Urothelium cell line (cell line): ENCODE results near the gene NLRP9.

Source experiments
- DNase-seq: peaks from one replicate; pipeline ENCODE4 v3.0.0; 2011; ENCODE audit warnings: low spot score, mixed read lengths
- FAIRE-seq: peaks from 2 replicates; lab custom pipeline; 2011; peaks lifted over from hg19 to GRCh38; lab: Jason Lieb, UNC

The NLRP9 gene

DNA sequence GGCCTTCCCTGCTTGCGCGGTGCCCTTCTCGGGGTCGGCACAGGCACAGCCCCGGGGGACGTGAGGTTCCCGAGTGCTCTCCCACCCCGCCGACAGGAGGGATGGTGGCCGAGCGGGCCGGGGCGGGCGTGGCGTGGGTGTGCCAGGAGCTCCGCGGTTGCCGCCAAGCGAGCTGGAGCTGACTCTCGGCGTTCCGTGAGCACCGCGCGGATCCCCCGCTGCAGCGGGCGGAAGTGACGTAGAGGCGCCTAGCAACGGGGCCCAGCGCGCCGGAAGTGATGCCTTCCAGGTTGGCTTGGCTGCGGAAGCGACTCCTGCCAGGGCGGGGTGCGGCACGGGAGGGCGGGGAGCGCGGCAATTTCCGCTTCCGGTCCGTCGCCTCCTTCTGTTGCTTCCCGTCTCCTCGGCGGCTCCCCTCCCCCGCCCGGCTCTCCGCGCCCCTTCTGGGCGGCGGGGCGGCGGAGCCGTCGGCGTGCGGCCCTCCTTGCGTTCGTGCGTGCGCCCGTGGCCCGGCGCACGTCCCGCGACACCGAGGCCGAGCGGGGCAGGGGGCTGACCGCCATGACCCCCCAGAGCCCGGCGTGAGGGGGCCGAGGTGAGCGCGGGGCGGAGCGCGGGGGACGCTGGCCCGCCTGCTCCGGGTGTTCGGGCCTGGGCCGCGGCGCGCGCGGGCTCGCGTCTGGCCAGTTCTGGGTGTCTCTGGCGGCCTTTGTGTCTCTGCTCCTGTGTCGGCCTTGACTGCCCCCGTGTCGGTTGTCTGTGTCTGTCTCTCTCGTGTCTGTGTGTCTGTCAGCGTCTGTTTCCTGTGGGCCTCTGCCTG, 63.2 kb downstream of the NLRP9 start, which contains the start of gene EPN1:
Gene EPN1 (plus strand): TSS at position 386 of the 820 bp plus-strand sequence. CDS start 3,402 bp downstream, outside the sequence.
- DNase-seq, result peak; percentile 98
- peak; percentile 17 for FAIRE-seq

DNA sequence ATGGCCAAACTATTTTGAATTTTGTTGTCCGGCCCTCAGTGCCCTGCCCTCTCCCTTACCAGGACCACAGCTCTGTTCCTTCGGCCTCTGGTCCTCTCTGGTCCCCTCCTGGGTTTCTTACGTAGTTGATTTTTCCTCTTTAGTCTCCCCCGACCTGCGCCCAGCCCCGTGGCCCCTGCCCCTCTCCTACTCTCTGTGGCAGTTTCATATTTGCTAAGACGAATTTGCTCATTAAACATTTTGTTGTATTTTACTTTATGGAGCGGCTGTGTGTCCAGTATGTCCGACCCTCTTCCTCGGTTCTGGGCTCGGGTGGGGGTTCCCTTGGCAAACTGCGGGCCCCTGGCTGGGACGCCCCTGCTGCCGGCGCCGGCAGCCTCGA, 63.8 kb downstream of the NLRP9 start:
- FAIRE-seq (no peak), DNase-seq (no peak)

DNA sequence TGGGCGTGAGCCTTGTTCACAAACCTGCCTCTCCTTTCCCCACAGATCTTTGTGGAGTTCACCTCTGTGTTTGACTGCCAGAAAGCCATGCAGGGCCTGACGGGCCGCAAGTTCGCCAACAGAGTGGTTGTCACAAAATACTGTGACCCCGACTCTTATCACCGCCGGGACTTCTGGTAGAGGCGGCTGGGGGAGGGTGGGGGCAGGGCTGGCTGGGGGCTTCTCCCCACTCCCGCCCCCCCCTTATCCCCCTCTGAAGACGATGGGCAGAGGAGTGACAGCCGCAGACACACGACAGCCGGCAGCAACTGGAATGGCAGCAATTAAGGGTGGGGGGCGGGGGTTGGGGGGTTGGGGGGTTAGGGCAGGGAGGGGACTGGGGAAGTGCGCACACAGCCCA, 64.3 kb downstream of the NLRP9 start:
- FAIRE-seq (no peak), DNase-seq (no peak)

DNA sequence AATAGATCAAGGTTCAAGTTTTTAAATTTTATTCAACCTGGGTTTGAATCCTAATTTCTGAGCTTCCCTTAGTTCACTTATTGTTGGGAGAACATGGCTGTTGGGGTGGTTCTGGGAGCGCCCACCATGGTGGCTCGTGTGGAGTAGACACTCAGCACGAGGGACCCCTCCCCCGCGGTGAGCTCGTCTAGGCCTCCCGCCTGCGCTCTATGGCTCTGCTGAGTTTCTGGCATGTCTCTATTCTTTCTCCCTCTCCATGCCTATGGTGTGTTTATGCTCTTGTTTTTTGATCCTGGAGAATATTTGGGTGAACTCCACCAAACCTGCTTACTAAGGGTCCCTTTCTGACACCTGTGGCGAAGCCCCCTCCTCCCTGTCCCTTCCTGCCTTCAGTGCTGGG, 64.7 kb downstream of the NLRP9 start:
- DNase-seq, result no peak
- no peak for FAIRE-seq

DNA sequence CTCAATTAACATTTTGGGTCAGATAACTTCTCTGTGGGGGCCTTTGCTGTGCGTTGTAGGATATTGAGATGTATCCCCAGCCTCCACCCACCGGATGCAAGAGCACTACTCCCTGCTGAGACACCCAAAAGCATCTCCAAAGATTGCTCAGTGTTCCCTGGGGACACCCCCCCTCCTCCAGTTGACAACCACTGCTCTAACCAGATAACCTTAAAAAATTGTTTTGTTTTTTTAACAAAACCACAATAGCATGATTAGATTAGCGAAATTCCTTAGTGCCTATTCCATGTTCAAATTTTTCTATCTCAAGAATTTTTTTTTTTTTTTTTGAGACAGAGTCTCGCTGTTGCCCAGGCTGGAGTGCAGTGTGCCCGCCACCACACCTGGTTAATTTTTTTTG, 65.8 kb downstream of the NLRP9 start:
- no peak for FAIRE-seq
- no peak for DNase-seq

DNA sequence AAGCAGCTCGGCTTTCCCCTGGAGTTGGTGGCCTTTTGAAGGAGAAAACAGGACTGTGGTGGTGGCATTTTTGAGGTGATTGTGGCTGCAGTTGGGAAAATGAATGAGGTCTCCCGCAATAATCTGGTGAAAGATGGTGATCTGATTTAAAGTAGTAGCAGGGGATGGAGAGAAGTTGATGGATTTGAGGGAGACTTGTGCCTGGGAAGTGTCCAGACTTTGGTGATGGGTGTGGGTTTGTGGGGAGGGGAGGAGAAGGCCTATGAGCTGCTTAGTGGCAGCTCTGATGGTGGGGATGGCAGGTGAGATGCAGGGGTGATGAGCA, 67.2 kb downstream of the NLRP9 start:
- no peak for FAIRE-seq
- DNase-seq, result no peak

DNA sequence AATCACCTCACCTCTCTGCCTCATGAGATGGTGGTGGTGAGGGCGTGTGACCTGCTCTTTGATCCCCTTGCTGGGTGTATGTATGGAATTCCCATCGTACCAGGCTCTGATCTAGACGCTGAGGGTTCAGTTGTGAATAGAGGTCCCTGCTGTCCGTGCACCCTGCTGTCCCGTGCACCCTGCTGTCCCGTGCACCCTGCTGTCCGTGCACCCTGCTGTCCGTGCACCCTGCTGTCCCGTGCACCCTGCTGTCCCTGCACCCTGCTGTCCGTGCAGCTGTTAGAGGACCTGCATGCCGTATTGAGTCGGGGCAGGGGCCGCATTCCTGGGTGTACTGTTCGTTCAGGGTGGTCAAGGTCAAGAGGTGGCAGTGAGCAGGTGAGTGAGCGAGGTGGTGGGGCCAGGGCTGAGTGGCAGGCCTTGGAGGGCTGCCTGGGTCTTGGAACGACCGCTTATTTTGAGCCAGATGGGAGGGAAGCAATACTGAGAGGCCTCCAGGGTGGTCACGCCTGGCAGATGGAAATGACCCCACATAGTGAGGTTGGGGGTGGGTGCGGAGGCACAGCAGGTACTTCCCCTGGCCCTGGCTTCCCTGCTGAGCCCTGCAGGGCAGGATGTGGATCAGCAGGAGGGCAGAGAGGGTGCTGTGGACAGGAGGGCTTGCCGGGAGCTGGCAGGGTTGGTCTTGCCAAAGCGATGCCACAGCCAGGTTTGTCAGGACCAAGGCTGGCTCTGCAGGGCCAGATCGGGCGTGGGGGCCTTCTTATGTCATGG, 67.7 kb downstream of the NLRP9 start:
- FAIRE-seq (peak; percentile 100), DNase-seq (no peak)

DNA sequence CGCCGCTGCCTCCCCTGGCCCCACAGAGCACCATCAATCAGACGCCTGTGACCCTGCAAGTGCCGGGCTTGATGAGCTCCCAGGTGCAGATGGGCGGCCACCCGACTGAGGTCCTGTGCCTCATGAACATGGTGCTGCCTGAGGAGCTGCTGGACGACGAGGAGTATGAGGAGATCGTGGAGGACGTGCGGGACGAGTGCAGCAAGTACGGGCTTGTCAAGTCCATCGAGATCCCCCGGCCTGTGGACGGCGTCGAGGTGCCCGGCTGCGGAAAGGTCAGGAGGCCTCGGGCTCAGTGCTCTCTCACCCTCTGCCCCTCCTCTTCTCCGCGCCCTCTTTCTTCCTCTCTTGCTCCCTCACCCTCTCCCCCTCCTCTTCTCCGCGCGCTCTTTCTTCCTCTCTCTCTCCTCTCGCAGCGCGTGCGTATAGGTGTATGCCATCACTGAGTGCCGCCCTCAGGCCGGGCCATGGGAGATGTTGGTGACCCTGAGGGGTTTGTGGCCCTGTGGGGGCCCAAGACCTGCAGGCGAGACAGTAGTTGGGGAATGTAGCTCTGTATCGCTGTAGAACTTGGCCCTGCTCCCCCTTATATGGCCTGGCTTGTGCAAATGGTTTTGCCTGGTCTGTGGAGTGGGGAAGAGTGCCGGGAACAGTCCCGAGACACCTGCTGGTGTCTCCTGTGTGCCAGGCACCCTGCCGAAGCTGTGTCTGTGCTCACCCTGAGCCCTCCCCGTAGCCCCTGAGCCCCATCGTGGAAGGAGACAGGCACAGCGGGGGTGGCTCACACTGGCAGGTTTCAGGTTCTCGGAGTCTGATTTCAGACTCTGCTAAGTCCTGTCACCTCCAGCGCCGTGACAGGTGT, 68.6 kb downstream of the NLRP9 start:
- FAIRE-seq (no peak), DNase-seq (no peak)

DNA sequence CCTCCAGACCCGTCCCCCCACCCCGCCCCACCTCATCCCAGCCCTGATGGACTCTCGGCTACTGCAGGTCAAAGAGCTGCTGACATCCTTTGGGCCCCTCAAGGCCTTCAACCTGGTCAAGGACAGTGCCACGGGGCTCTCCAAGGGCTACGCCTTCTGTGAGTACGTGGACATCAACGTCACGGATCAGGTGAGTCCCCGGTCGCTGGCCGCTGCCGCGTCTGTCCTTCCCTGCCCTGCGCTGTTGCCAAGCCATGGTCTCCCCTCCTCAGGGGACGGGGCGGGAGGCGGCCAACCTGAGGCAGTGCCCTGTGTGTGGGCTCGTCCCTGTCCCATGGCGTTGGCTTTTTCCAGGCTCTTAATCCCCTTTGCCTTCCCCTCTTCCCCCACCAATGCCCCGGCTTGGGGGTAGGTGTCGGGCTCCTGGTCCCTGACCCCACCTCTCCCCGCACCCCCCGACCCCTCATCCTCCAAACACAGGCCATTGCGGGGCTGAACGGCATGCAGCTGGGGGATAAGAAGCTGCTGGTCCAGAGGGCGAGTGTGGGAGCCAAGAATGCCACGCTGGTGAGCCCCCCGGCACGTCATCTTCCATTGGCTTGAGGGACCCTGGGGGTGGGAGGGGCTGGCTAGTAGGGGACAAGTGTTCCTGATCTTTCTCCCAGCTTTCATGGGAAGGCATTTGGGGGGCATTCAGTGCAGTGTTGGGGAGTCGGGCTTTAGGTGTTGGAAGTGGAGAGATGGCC, 69.4 kb downstream of the NLRP9 start:
- FAIRE-seq, result no peak
- DNase-seq, result no peak

DNA sequence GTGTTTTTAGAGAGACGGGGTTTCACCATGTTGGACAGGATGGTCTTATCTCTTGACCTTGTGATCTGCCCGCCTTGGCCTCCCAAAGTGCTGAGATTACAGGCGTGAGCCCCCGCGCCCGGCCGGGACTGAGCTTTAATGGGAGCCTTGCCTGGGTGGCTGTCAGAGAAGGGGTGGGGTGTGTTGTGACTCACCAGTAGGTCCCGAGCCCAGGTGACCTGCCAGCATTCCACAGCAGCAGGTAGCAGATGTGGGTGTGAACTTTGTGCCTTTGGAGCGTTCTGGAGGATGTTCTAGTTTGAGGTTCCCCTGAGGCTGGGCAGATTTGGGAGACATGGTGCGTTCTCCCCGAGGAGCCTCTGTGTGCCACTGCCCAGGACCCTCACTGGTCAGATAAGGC, 70.2 kb downstream of the NLRP9 start:
- DNase-seq, result no peak
- no peak for FAIRE-seq

DNA sequence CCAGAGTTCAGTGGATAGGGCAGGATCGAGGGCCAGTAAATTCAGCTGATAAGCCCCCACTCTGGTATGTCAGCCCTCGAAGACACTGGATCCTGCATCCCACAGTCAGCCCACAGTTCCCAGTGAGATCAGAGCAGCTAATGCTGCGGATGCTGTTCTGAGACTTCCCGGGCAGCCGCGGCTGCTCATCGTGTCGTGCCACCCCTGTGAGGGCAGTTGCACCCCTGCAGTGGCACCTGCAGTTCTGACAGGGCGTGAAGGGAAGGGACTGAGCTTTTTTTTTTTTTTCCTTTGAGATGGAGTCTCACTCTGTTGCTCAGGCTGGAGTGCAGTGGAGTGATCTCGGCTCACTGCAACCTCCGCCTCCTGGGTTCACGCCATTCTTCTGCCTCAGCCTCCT, 70.7 kb downstream of the NLRP9 start:
- DNase-seq (no peak), FAIRE-seq (no peak)

DNA sequence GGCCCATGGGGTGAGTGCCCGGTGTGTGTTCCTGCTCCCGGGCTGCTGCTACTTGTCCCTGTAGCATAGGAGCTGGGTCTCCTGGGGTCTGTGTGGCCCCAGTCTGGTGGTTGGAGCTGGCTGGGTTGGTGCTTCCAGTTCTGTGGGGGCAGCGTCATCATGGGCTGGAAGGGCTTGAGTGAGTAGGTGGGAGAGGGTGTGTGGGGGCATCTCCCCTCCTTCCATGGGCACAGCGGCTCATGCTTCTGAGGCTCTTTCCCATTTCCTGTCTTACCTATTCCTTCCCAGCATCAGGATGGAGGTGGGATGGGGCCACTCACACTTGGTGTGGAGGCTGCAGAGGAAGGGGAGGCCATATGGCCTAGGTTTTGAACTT, 71.2 kb downstream of the NLRP9 start:
- FAIRE-seq (no peak), DNase-seq (no peak)

DNA sequence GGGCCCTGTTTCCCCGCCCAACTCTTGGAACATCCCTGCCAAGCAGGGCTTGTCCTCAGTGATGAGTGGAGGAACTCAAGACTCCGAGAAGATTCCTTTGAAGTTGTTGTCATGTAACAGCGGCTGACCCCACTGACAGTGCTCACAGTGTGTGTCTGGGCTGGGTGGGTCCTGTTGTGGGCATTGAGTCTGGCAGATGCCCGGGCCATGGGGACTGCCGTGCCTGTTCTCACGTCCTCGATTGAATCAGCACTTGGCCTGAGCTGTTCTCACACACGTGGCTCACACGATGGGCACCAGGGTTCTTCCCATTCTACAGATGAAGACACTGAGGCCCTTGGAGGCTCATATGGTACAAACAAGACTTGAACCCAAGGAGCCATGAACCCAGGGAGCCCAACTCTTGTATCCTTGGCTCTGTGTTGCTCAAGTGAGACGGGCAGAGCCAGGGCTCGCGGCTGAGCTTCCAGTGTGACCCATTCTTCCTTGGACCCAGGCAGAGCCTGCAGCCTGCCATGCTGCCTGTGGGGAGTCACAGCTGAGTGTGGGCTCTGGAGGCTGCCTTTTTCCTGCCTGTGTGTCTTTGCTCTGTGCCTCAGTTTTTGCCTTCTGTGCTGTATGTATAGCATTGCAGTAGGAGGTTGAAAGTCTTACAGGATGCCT, 71.7 kb downstream of the NLRP9 start:
- DNase-seq, result no peak
- FAIRE-seq, result no peak

DNA sequence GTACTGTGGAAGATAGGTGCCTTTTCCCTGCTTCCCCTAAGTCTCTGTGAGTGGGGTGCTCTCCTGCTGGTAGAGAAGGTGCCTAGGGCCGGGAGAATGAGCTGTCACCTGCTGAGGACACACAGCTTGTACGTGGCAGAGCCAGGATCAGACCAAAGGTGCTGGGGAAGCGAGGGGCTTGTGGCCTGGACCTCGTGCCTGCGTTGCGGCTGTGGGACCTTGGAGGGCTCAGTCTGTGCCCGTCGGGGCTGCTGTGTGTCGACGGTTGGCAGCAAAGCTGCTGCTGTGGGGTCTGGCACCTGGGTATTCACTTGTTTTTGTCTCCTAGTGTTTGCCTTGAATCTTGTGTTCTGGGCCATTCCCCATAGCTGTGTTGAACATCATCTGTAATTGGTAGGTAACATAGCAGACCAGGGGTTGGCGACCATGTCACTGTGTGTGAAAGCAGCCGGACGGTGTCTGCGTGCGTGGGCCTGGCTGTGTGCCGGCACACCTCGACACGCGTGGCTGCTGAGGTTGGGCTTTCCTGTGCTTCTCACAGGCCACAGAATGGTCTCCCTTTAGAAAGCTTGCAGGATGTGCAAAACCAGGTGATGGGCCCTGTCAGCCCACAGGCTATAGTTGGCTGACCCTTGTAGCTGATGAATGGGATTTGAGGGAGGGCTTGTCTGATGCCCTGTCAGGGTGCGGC, 74.2 kb downstream of the NLRP9 start:
- no peak for DNase-seq
- no peak for FAIRE-seq

DNA sequence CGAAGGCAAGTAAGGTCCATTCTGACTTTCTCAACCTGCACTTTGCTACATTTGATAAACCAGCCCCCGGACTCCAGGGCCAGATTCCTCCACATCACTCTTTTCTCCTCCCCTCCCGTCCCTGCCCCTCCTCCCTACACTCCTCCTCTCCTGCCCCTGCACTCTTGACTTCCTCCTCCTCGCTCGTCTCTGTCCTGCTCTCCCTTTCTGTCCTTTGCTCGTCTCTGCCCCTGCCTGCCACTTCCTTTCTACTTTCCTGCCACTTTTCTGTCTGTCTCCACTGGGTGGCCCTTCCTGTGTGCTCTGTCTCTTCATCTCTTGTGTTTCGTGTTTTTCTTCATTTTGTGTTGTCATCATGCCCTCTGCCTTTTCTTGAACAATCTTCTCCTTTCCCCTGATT, 76.4 kb downstream of the NLRP9 start:
- FAIRE-seq (no peak), DNase-seq (no peak)

DNA sequence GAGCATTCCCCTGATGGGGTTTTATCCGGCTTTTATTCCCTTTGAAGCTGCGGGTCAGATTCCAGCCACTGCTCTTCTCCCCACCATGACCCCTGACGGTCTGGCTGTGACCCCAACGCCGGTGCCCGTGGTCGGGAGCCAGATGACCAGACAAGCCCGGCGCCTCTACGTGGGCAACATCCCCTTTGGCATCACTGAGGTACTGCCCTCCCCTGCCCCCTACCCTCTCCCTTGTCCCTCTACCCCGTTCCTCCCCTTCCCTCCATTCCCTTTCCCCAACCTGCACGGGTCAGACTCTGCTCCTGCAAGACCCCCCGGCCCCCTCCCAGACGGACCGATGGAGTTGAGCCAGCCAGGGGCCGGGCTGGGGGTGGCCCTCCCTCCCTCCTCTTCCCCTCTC, 77.2 kb downstream of the NLRP9 start:
- no peak for FAIRE-seq
- DNase-seq, result no peak

DNA sequence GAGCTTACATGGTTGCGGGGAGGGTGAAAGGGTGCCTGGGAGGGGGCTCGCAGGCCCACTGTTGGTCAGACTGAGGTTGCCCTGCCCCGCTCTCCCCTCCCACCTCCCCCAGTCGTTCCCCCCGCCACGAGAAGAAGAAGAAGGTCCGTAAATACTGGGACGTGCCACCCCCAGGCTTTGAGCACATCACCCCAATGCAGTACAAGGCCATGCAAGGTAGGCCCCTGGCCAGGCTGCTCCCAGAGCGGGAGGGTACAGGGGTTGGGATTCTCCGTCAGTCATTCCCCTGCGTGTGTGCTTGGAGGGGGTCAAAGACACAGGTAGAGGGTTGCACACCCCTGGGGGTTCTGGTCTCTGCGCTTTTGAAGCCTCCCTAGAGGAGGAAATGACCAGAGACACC, 77.8 kb downstream of the NLRP9 start:
- FAIRE-seq (no peak), DNase-seq (no peak)

DNA sequence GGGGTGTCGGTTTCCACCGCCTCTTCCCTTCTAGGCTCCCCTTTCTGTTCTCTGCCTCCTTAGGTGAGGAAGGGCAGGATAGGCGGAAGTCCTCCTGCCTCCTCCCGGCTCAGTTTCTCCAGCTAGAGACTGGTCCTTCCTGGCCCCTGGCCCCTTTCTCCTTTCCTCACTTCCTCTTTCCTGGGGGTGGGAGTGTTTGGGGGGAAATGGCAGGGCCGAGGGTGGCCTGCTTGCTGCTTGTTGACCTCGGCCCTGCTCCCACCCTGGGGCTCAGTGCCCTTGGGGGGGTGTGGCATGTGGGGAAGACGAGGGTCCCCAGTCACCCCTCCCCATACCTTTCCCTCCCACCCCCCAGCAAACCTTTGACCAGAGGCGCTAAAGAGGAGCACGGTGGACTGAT, 78.4 kb downstream of the NLRP9 start:
- no peak for FAIRE-seq
- DNase-seq, result no peak

DNA sequence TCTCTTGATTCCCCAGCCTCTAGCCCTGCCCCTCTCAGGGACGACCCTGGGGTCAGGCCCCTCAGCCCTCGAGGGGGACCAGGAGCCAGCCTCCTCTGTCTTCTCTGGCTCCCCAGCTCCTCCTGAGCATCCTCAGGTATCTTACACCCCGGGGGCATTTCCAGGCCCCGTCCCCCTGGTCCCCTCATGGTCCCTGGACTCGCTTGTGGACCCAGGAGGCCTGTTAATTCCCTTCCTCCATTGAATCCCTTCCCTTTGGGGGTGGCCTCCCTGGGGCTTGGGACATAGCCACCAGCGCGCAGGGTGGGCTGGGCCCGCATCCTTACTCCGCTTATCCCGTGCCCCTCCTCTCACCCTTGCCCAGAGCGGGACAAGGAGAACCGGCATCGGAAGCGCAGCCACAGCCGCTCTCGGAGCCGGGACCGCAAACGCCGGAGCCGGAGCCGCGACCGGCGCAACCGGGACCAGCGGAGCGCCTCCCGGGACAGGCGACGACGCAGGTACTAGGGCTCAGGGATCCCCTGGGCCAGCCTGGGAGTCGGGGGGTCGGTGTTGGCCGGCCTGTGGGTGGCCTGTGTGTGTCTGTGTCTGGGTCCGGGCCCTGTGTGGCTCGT, 79.2 kb downstream of the NLRP9 start:
- no peak for DNase-seq
- no peak for FAIRE-seq
